Ovary (tissue), 3 donors: ENCODE data around the gene SLCO2A1.

Experiments used
- CTCF ChIP-seq, 3 donors: fragments of 450-650 bp in 2 of 3; fragments of 200-600 bp in 1 of 3; IDR thresholded peaks; one replicate each; pipeline versions ENCODE4 v1.5.1 to v1.8.0; 2016 to 2022; ENCODE audit warnings: antibody characterized with exemption in 3 of 3, mild to moderate bottlenecking in 1 of 3
- EP300 ChIP-seq: sonication (generic); formaldehyde crosslinking; IDR thresholded peaks from one replicate; pipeline ENCODE4 v1.6.1; 2017; ENCODE audit warnings: antibody characterized with exemption
- POLR2A ChIP-seq: fragments of 450-650 bp; IDR thresholded peaks from one replicate; pipeline ENCODE4 v1.6.1; 2017; ENCODE audit warnings: antibody characterized with exemption, mild to moderate bottlenecking, moderate library complexity
- donor health status: DM: no; HTN: no; CAD: no.

GRCh38 chr3:133953297-133953696 lies 76.4 kb downstream of the SLCO2A1 start:
- TF ChIP-seq CTCF (IDR thresholded peaks at IDR 0.05): no peak
- TF ChIP-seq POLR2A: no peak
- TF ChIP-seq EP300: no peak
